OCI-LY3 (cell line): ENCODE results near the gene ATP8B3.

ENCODE experiments used
- CTCF ChIP-seq: fragments of 200-600, 300-600 bp; sonication (generic); IDR thresholded peaks from 2 replicates; pipeline ENCODE4 v1.5.1; 2014; ENCODE audit warnings: antibody characterized with exemption, low read length, low read depth
- EZH2phosphoT487 ChIP-seq: fragments of 200-600 bp; shearing (Covaris generic); IDR thresholded peaks from 2 replicates; pipeline ENCODE4 v1.6.1; 2018; ENCODE audit warnings: antibody characterized with exemption, mixed run types, low read depth

GRCh38 chr19:1744133-1744665 lies 67.9 kb downstream of the ATP8B3 start:
- TF ChIP-seq CTCF: no peak
- TF ChIP-seq EZH2phosphoT487: no peak
